ENCODE results near the gene SLC35F3.
"Not testable (repeated sequence)": the region's sequence is repeated elsewhere in the genome, so short reads cannot be mapped to it uniquely, and the experiment has no call there.

The SLC35F3 gene

GRCh38 chr1:234199476-234200127 is 295.1 kb downstream of the SLC35F3 start:
- TF ChIP-seq ZNF274 (IDR thresholded peaks at IDR 0.05; ENCODE audit: low read depth, low read length) = no peak
- no peak overlapping the region for H3K4me3 ChIP-seq (ENCODE audit: low read length)

- TF ChIP-seq ZNF274 (IDR thresholded peaks at IDR 0.05; ENCODE audit: low read depth, low read length) = no peak
- no peak overlapping the region for H3K4me3 ChIP-seq (ENCODE audit: low read length)
These were observed 296.1 kb downstream of the SLC35F3 start for GRCh38 chr1:234200566-234200965.

- H3K4me3 ChIP-seq (ENCODE audit: low read length) = no peak overlapping the region
- TF ChIP-seq ZNF274 (IDR thresholded peaks at IDR 0.05; ENCODE audit: low read depth, low read length) = no peak
These were observed 297.1 kb downstream of the SLC35F3 start for GRCh38 chr1:234201600-234201999.

GRCh38 chr1:234205966-234206365 is 301.5 kb downstream of the SLC35F3 start:
- no peak overlapping the region for H3K4me3 ChIP-seq (ENCODE audit: low read length)
- no peak for TF ChIP-seq ZNF274 (IDR thresholded peaks at IDR 0.05; ENCODE audit: low read depth, low read length)

- H3K4me3 ChIP-seq (ENCODE audit: low read length) = no peak overlapping the region
These were observed 302.3 kb downstream of the SLC35F3 start for GRCh38 chr1:234206651-234207284.

GRCh38 chr1:234208351-234208750 is 303.9 kb downstream of the SLC35F3 start:
- no peak overlapping the region for H3K4me3 ChIP-seq (ENCODE audit: low read length)
- no peak for TF ChIP-seq ZNF274 (IDR thresholded peaks at IDR 0.05; ENCODE audit: low read depth, low read length)

More at GRCh38 chr1:234206651-234207284, 302.3 kb downstream of the SLC35F3 start:
- TF ChIP-seq ZNF274 (IDR thresholded peaks at IDR 0.05; ENCODE audit: low read depth, low read length) = no peak

- H3K4me3 ChIP-seq (ENCODE audit: low read length) = no peak overlapping the region
- no peak for TF ChIP-seq ZNF274 (IDR thresholded peaks at IDR 0.05; ENCODE audit: low read depth, low read length)
These were observed 304.3 kb downstream of the SLC35F3 start for GRCh38 chr1:234208791-234209190.

- not testable (repeated sequence) for H3K4me3 ChIP-seq (ENCODE audit: low read length)
These were observed 306.0 kb downstream of the SLC35F3 start for GRCh38 chr1:234210429-234210828.

- not testable (repeated sequence) for H3K4me3 ChIP-seq (ENCODE audit: low read length)
These were observed 307.4 kb downstream of the SLC35F3 start for GRCh38 chr1:234211855-234212254.

GRCh38 chr1:234212764-234213657 is 308.5 kb downstream of the SLC35F3 start:
- no peak overlapping the region for H3K4me3 ChIP-seq (ENCODE audit: low read length)

GRCh38 chr1:234213658-234214128 is 309.2 kb downstream of the SLC35F3 start:
- H3K4me3 ChIP-seq (ENCODE audit: low read length) = peak overlapping the region; percentile 48; the same call in 1 of the 2 replicates
- TF ChIP-seq ZNF274 (IDR thresholded peaks at IDR 0.05; ENCODE audit: low read depth, low read length) = no peak

More at GRCh38 chr1:234212764-234213657, 308.5 kb downstream of the SLC35F3 start:
- TF ChIP-seq ZNF274 (IDR thresholded peaks at IDR 0.05; ENCODE audit: low read depth, low read length) = no peak

- TF ChIP-seq ZNF274 (IDR thresholded peaks at IDR 0.05; ENCODE audit: low read depth, low read length) = no peak
- peak overlapping the region; percentile 48; the same call in 1 of the 2 replicates for H3K4me3 ChIP-seq (ENCODE audit: low read length)
These were observed 309.8 kb downstream of the SLC35F3 start for GRCh38 chr1:234214129-234214910.

GRCh38 chr1:234214911-234215892 is 310.7 kb downstream of the SLC35F3 start:
- peak overlapping the region; percentile 48; the same call in 1 of the 2 replicates for H3K4me3 ChIP-seq (ENCODE audit: low read length)
- no peak for TF ChIP-seq ZNF274 (IDR thresholded peaks at IDR 0.05; ENCODE audit: low read depth, low read length)
